Measurements from ENCODE around the gene G6PD. TPM values are rescaled to one million over a fixed set of nuclear protein-coding genes. Genes with fewer than 3 reads are reported as not detected.

The G6PD gene
- total and polyA plus RNA-seq, 2 of the 8 experiments (the other 6 are each of a cell fraction or from before 2014, with no cell fraction given), result 47.3 to 55.1 TPM

- no peak for TF ChIP-seq CHD7 (IDR thresholded peaks at IDR 0.05; ENCODE audit: insufficient replicate concordance, low read length)
- no peak for TF ChIP-seq FOSL1 (IDR thresholded peaks at IDR 0.05; ENCODE audit: insufficient read depth, low read depth, low read length)
- no peak for TF ChIP-seq TBP (IDR thresholded peaks at IDR 0.05; ENCODE audit: low read depth, low read length)
- TF ChIP-seq SUZ12 (IDR thresholded peaks at IDR 0.05; ENCODE audit: low read length), result no peak
- TF ChIP-seq EP300 (IDR thresholded peaks at IDR 0.05; ENCODE audit: borderline replicate concordance in 1 of 2, low read depth in 2 of 2, low read length in 2 of 2), result no peak
- no peak for TF ChIP-seq NANOG (IDR thresholded peaks at IDR 0.05; ENCODE audit: insufficient read depth, low read depth, low read length, poor library complexity, severe bottlenecking)
- TF ChIP-seq KDM1A (IDR thresholded peaks at IDR 0.05; ENCODE audit: borderline replicate concordance, low read length), result no peak
These were observed 58.9 kb downstream of the G6PD start (continued) for GRCh38 chrX:154487518-154488290.

Measured in H1 (cell line).